ENCODE results near the gene IRF7.
"Not testable (repeated sequence)": the region's sequence is repeated elsewhere in the genome, so short reads cannot be mapped to it uniquely, and the experiment has no call there.

The IRF7 gene

GRCh38 chr11:574632-575312 lies 41.0 kb downstream of the IRF7 start:
- Histone ChIP-seq H3K4me3 (peak overlapping the region; percentile 92), H3K9me3 (ENCODE audit: low read depth, low read length) (no peaks in the 10 kb centered on the region), H3K27ac (peak overlapping the region; percentile 91; the same call in 1 of the 2 replicates), H3K36me3 (ENCODE audit: insufficient read depth, low read length) (no peaks in the 10 kb centered on the region; the same call in 1 of the 2 replicates), H3K9ac (ENCODE audit: insufficient read length) (peak overlapping the region; percentile 74)
- TF ChIP-seq FOXP2 (optimal IDR thresholded peaks at IDR 0.05; ENCODE audit: control extremely low read depth, extremely low read length, insufficient read depth) (no peak), POLR2AphosphoS5 (IDR thresholded peaks at IDR 0.05; ENCODE audit: borderline replicate concordance, low read depth, low read length) (no peak), EZH2 (IDR thresholded peaks at IDR 0.05) (no peak)
- DNase-seq (ENCODE audit: low read depth, low spot score) = no peak

- not testable (repeated sequence) for H3K9me3 ChIP-seq (ENCODE audit: low read depth, low read length); H3K36me3 ChIP-seq (ENCODE audit: insufficient read depth, low read length)
- TF ChIP-seq POLR2AphosphoS5 (IDR thresholded peaks at IDR 0.05; ENCODE audit: borderline replicate concordance, low read depth, low read length) = 0 out of 2 replicates have a peak, but pooled peaks have one; percentile 34
- H3K9ac ChIP-seq (ENCODE audit: insufficient read length) = peak overlapping the region; percentile 74
- peak overlapping the region; percentile 91 for H3K27ac ChIP-seq
- peak; percentile 45 for DNase-seq (ENCODE audit: low read depth, low spot score)
- peak overlapping the region; percentile 92 for H3K4me3 ChIP-seq
These were observed 41.6 kb downstream of the IRF7 start for GRCh38 chr11:574031-574570.

- DNase-seq (ENCODE audit: low read depth, low spot score) = no peak
- no peak for TF ChIP-seq POLR2AphosphoS5 (IDR thresholded peaks at IDR 0.05; ENCODE audit: borderline replicate concordance, low read depth, low read length)
- TF ChIP-seq EZH2 (IDR thresholded peaks at IDR 0.05) = no peak
- TF ChIP-seq FOXP2 (optimal IDR thresholded peaks at IDR 0.05; ENCODE audit: control extremely low read depth, extremely low read length, insufficient read depth) = no peak
- Histone ChIP-seq H3K27ac (peak overlapping the region; percentile 91), H3K9me3 (ENCODE audit: low read depth, low read length) (no peaks in the 10 kb centered on the region), H3K36me3 (ENCODE audit: insufficient read depth, low read length) (no peaks in the 10 kb centered on the region; the same call in 1 of the 2 replicates), H3K4me3 (no peak overlapping the region), H3K9ac (ENCODE audit: insufficient read length) (no peak overlapping the region)
These were observed 42.5 kb downstream of the IRF7 start for GRCh38 chr11:573146-573759.

GRCh38 chr11:571802-572185 lies 44.0 kb downstream of the IRF7 start:
- H3K9me3 ChIP-seq (ENCODE audit: low read depth, low read length) = no peaks in the 10 kb centered on the region
- no peaks in the 10 kb centered on the region for H3K36me3 ChIP-seq (ENCODE audit: insufficient read depth, low read length)
- no peak overlapping the region for H3K27ac ChIP-seq
- no peak overlapping the region for H3K4me3 ChIP-seq
- H3K9ac ChIP-seq (ENCODE audit: insufficient read length) = no peak overlapping the region
- 0 out of 2 replicates have a peak, but pooled peaks have one; percentile 14 for TF ChIP-seq POLR2AphosphoS5 (IDR thresholded peaks at IDR 0.05; ENCODE audit: borderline replicate concordance, low read depth, low read length)
- TF ChIP-seq FOXP2 (optimal IDR thresholded peaks at IDR 0.05; ENCODE audit: control extremely low read depth, extremely low read length, insufficient read depth) = no peak
- DNase-seq (ENCODE audit: low read depth, low spot score) = no peak

- Histone ChIP-seq H3K36me3 (ENCODE audit: insufficient read depth, low read length) (no peaks in the 10 kb centered on the region), H3K9ac (ENCODE audit: insufficient read length) (peak overlapping the region; percentile 84), H3K9me3 (ENCODE audit: low read depth, low read length) (no peaks in the 10 kb centered on the region), H3K4me3 (peak overlapping the region; percentile 80), H3K27ac (peak overlapping the region; percentile 60; the same call in 1 of the 2 replicates)
- TF ChIP-seq FOXP2 (optimal IDR thresholded peaks at IDR 0.05; ENCODE audit: control extremely low read depth, extremely low read length, insufficient read depth) = no peak
- no peak for TF ChIP-seq POLR2AphosphoS5 (IDR thresholded peaks at IDR 0.05; ENCODE audit: borderline replicate concordance, low read depth, low read length)
- TF ChIP-seq EZH2 (IDR thresholded peaks at IDR 0.05) = no peak
- no peak for DNase-seq (ENCODE audit: low read depth, low spot score)
These were observed 46.4 kb downstream of the IRF7 start for GRCh38 chr11:569158-569885.

GRCh38 chr11:568306-569157 lies 47.2 kb downstream of the IRF7 start:
- no peak for TF ChIP-seq EZH2 (IDR thresholded peaks at IDR 0.05)
- no peak for TF ChIP-seq POLR2AphosphoS5 (IDR thresholded peaks at IDR 0.05; ENCODE audit: borderline replicate concordance, low read depth, low read length)
- no peak for TF ChIP-seq FOXP2 (optimal IDR thresholded peaks at IDR 0.05; ENCODE audit: control extremely low read depth, extremely low read length, insufficient read depth)
- Histone ChIP-seq H3K4me3 (peak overlapping the region; percentile 80), H3K9ac (ENCODE audit: insufficient read length) (peak overlapping the region; percentile 84), H3K9me3 (ENCODE audit: low read depth, low read length) (no peaks in the 10 kb centered on the region), H3K36me3 (ENCODE audit: insufficient read depth, low read length) (no peaks in the 10 kb centered on the region), H3K27ac (peak overlapping the region; percentile 60; the same call in 1 of the 2 replicates)
- DNase-seq (ENCODE audit: low read depth, low spot score) = peak; percentile 26

GRCh38 chr11:567629-568292 lies 48.0 kb downstream of the IRF7 start:
- TF ChIP-seq POLR2AphosphoS5 (IDR thresholded peaks at IDR 0.05; ENCODE audit: borderline replicate concordance, low read depth, low read length) = no peak
- no peak for TF ChIP-seq FOXP2 (optimal IDR thresholded peaks at IDR 0.05; ENCODE audit: control extremely low read depth, extremely low read length, insufficient read depth)
- TF ChIP-seq EZH2 (IDR thresholded peaks at IDR 0.05) = no peak
- Histone ChIP-seq H3K27ac (no peak overlapping the region), H3K9ac (ENCODE audit: insufficient read length) (peak overlapping the region; percentile 73), H3K36me3 (ENCODE audit: insufficient read depth, low read length) (no peaks in the 10 kb centered on the region), H3K9me3 (ENCODE audit: low read depth, low read length) (no peaks in the 10 kb centered on the region), H3K4me3 (peak overlapping the region; percentile 80)
- no peak for DNase-seq (ENCODE audit: low read depth, low spot score)
